Psoas muscle (tissue), 8 donors: Measurements from ENCODE around the gene ITSN1. TPM values are rescaled to one million over a fixed set of nuclear protein-coding genes. Genes with fewer than 3 reads are reported as not detected.

ENCODE experiments used
- ATAC-seq, 4 donors: fragments of 200-7000 bp; cut with Tn5 transposase; one replicate each; pipeline ENCODE4 v1.9.1; 2020; ENCODE audit warnings: moderate library complexity in 3 of 4, mild to moderate bottlenecking in 2 of 4
- DNase-seq, 2 donors: peaks; one replicate each; pipeline ENCODE4 v3.0.0-alpha.2; 2020
- H3K27ac ChIP-seq: fragments of 200-600 bp; one replicate; pipeline ENCODE4 v1.8.0; 2022
- H3K27me3 ChIP-seq, 3 donors: fragments of 200-600 bp in 1 of 3; one replicate each; pipeline versions ENCODE4 v1.6.1 to v1.8.0; 2013 to 2022; ENCODE audit warnings: low read length in 2 of 3, mild to moderate bottlenecking in 2 of 3, moderate library complexity in 1 of 3; ENCODE audit not compliant: insufficient read depth in 3 of 3
- H3K36me3 ChIP-seq, 2 donors: fragments of 200-600 bp in 1 of 2; one replicate each; pipeline versions ENCODE4 v1.6.1 to v1.8.0; 2013 to 2022; ENCODE audit warnings: low read depth in 1 of 2, mild to moderate bottlenecking in 1 of 2, moderate library complexity in 1 of 2; ENCODE audit not compliant: insufficient read depth in 1 of 2
- H3K4me1 ChIP-seq: fragments of 200-600 bp; one replicate; pipeline ENCODE4 v1.8.0; 2022
- H3K4me3 ChIP-seq: fragments of 200-600 bp; one replicate; pipeline ENCODE4 v1.8.0; 2022; ENCODE audit warnings: mild to moderate bottlenecking
- H3K9me3 ChIP-seq: fragments of 200-600 bp; one replicate; pipeline ENCODE4 v1.8.0; 2022
- CTCF ChIP-seq: fragments of 200-600 bp; IDR thresholded peaks from one replicate; pipeline ENCODE4 v1.8.0; 2022; ENCODE audit warnings: antibody characterized with exemption
- WGBS, 3 donors: extraction: QIAGEN DNeasy Blood & Tissue Kit; methylation state at CpG; one replicate each; pipeline versions ENCODE4 v1.1.6 to v1.1.7; 2013; 5-methylcytosine and 5-hydroxymethylcytosine counted together
- intact Hi-C, 2 donors: fragments of 100-400 bp; cut with DNase I; formaldehyde crosslinking; loops; one replicate each; pipeline versions ENCODE4 v1.11.0 to v1.14.2; 2022
- polyA plus RNA-seq, 3 donors: library from polyadenylated mRNA; stranded (reverse); fragments of 200-250 nt; gene quantifications; one replicate each; pipeline ENCODE4 v1.2.3, GENCODE V29; 2013
- total RNA-seq, 4 donors: library from RNA; stranded (reverse); fragmentation: NEBNext Ultra II Directional in 2 of 4; extraction: Animal tissue kit (Norgen Biotek cat#: 25700) in 2 of 4; gene quantifications; one replicate each; pipeline versions ENCODE4 v1.2.1 to v1.2.4, GENCODE V29; 2021 to 2023
- donor health status: healthy with polysubstance abuse.
- donor health status: DM: no; HTN: no; CAD: no; lungs with moderate emphysema.
- donor health status: Bipolar disorder and iron deficiency.
- donor health status: healthy.
- donor health status: DM: yes; HTN: yes; CAD: no.
- donor health status: DM: no; HTN: no; CAD: no.
- donor health status: DM: no; HTN: no; CAD: no.
- donor health status: DM: yes; HTN: yes; CAD: no.

The ITSN1 gene
- total and polyA plus RNA-seq, 7 donors: 9.3 to 43.8 (median 22.4) TPM

- TF ChIP-seq CTCF: no peak
- no peak overlapping the region for H3K27ac ChIP-seq
- no peak for ATAC-seq
- no peaks in the 10 kb centered on the region for H3K4me1 ChIP-seq
- H3K9me3 ChIP-seq: no peaks in the 10 kb centered on the region
- H3K27me3 ChIP-seq: no peaks in the 10 kb centered on the region
- 78 to 81% (median 79%) methylated on average over 7 of the region's 7 CpGs for whole genome bisulfite sequencing, 3 donors
- DNase-seq: no peak
- peaks cover 0 to 22% of the 10 kb centered on the region in 2 donors for H3K36me3 ChIP-seq
- intact Hi-C loops: loop anchor here in 1 of 2 donors (10.0 kb wide), 1 partner anchor 177 kb away; the partner anchor contains the start of genes CRYZL1 and ITSN1
- H3K4me3 ChIP-seq: no peak overlapping the region
These were observed 179.4 kb downstream of the ITSN1 start for GRCh38 chr21:33821503-33822322.

GRCh38 chr21:33824156-33824941, 182.0 kb downstream of the ITSN1 start:
- no peak for TF ChIP-seq CTCF

GRCh38 chr21:33825419-33825818, 183.1 kb downstream of the ITSN1 start:
- no peaks in the 10 kb centered on the region for H3K9me3 ChIP-seq
- intact Hi-C loops: loop anchor here (5.0 to 10.0 kb wide), 2 partner anchors 72 to 181 kb away; partner anchors contain the start of genes CRYZL1 (in 1 of the 2) and ITSN1 (in 1 of the 2)
- TF ChIP-seq CTCF: no peak
- H3K36me3 ChIP-seq: peaks cover 0 to 8% of the 10 kb centered on the region in 2 donors
- H3K27ac ChIP-seq: no peak overlapping the region
- ATAC-seq (no peak), DNase-seq (no peak)
- no peaks in the 10 kb centered on the region for H3K27me3 ChIP-seq
- WGBS, 3 donors: 38 to 74% (median 53%) methylated on average over 3 of the region's 3 CpGs
- peaks cover 20% of the 10 kb centered on the region for H3K4me1 ChIP-seq
- H3K4me3 ChIP-seq: no peak overlapping the region

More at GRCh38 chr21:33824156-33824941, 182.0 kb downstream of the ITSN1 start:
- no peaks in the 10 kb centered on the region for H3K9me3 ChIP-seq
- H3K36me3 ChIP-seq: peaks cover 0 to 2% of the 10 kb centered on the region in 2 donors
- no peak overlapping the region for H3K4me3 ChIP-seq
- WGBS, 3 donors: 51 to 81% (median 51%) methylated on average over 11 of the region's 11 CpGs
- H3K4me1 ChIP-seq: peaks cover 20% of the 10 kb centered on the region
- intact Hi-C loops: loop anchor here in 1 of 2 donors (10.0 kb wide), 1 partner anchor 180 kb away; the partner anchor contains the start of genes CRYZL1 and ITSN1
- H3K27ac ChIP-seq: peak overlapping the region; percentile 42
- peak in 3 of 4 donors; percentile 59 to 70 (median 63) for ATAC-seq
- no peak for DNase-seq
- H3K27me3 ChIP-seq: no peaks in the 10 kb centered on the region

DNA sequence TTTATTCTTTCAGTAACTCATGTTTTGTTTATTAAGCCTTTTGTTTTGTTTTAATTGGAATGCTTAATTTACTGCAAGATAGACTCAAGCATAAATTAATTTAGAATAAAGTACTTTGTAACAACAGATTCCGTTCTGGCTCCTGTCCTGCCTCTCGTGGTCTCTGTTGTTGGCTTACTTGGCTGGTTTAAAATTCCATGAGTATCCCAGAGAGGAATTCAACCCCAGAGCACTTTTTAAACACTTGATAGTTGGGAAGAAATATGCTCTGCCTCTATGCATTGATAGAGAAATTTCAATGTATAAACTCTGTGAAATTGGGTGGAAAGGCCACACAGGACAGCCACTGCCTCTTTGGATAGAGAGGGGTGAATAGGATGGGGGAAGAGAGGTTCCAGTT, 183.6 kb downstream of the ITSN1 start:
- intact Hi-C loops: loop anchor here (5.0 to 10.0 kb wide), 2 partner anchors 71 to 181 kb away; partner anchors contain the start of genes CRYZL1 (in 1 of the 2) and ITSN1 (in 1 of the 2)
- H3K9me3 ChIP-seq: no peaks in the 10 kb centered on the region
- peaks cover 0 to 8% of the 10 kb centered on the region in 2 donors for H3K36me3 ChIP-seq
- peaks cover 20% of the 10 kb centered on the region for H3K4me1 ChIP-seq
- no peak for TF ChIP-seq CTCF
- no peak overlapping the region for H3K4me3 ChIP-seq
- ATAC-seq (no peak), DNase-seq (no peak)
- no peak overlapping the region for H3K27ac ChIP-seq
- H3K27me3 ChIP-seq: no peaks in the 10 kb centered on the region
- WGBS, 3 donors: 50 to 68% (median 59%) methylated on average over 2 of the region's 2 CpGs
